NOMO-1 treated with dmso at 0.1 percent for 144 hours (cell line): ENCODE results near the gene ARL15.
"Not testable (repeated sequence)": the region's sequence is repeated elsewhere in the genome, so short reads cannot be mapped to it uniquely, and the experiment has no call there.

Experiments
- DNase-seq: peaks from one replicate; lab custom pipeline; 2025; ENCODE audit not compliant: unreplicated experiment; lab: John Stamatoyannopoulos, UW

The ARL15 gene

GRCh38 chr5:54049144-54049543, 261.2 kb downstream of the ARL15 start:
- no peak for DNase-seq

GRCh38 chr5:54045077-54045792, 265.1 kb downstream of the ARL15 start:
- DNase-seq: no peak

GRCh38 chr5:54044276-54044675, 266.1 kb downstream of the ARL15 start:
- DNase-seq: not testable (repeated sequence)

- DNase-seq: no peak
Measured at GRCh38 chr5:54040804-54041203, 269.6 kb downstream of the ARL15 start.

GRCh38 chr5:54040018-54040417, 270.4 kb downstream of the ARL15 start:
- DNase-seq: no peak

- no peak for DNase-seq
Measured at GRCh38 chr5:54037205-54037604, 273.2 kb downstream of the ARL15 start.

GRCh38 chr5:54030981-54031380, 279.4 kb downstream of the ARL15 start:
- DNase-seq: no peak

- no peak for DNase-seq
Measured at GRCh38 chr5:54024466-54024865, 285.9 kb downstream of the ARL15 start.

- DNase-seq: no peak
Measured at GRCh38 chr5:54022223-54022622, 288.1 kb downstream of the ARL15 start.

- DNase-seq: peak; percentile 41
Measured at GRCh38 chr5:54021431-54022164, 288.8 kb downstream of the ARL15 start.

- DNase-seq: no peak
Measured at GRCh38 chr5:54018438-54018837, 291.9 kb downstream of the ARL15 start.

- DNase-seq: no peak
Measured at GRCh38 chr5:54017580-54017979, 292.8 kb downstream of the ARL15 start.

- DNase-seq: peak; percentile 64
Measured at GRCh38 chr5:54013556-54014194, 296.7 kb downstream of the ARL15 start.

- DNase-seq: no peak
Measured at GRCh38 chr5:54009828-54010227, 300.5 kb downstream of the ARL15 start.

- no peak for DNase-seq
Measured at GRCh38 chr5:54009357-54009756, 301.0 kb downstream of the ARL15 start.

GRCh38 chr5:54007827-54008777, 302.3 kb downstream of the ARL15 start:
- DNase-seq: no peak

- no peak for DNase-seq
Measured at GRCh38 chr5:54004697-54005096, 305.7 kb downstream of the ARL15 start.

- DNase-seq: no peak
Measured at GRCh38 chr5:54002779-54003178, 307.6 kb downstream of the ARL15 start.

GRCh38 chr5:54001976-54002775, 308.2 kb downstream of the ARL15 start:
- DNase-seq: peak; percentile 36

- no peak for DNase-seq
Measured at GRCh38 chr5:54000011-54000410, 310.4 kb downstream of the ARL15 start.
